ENCODE measurements around the gene NAPB.

The NAPB gene

DNA sequence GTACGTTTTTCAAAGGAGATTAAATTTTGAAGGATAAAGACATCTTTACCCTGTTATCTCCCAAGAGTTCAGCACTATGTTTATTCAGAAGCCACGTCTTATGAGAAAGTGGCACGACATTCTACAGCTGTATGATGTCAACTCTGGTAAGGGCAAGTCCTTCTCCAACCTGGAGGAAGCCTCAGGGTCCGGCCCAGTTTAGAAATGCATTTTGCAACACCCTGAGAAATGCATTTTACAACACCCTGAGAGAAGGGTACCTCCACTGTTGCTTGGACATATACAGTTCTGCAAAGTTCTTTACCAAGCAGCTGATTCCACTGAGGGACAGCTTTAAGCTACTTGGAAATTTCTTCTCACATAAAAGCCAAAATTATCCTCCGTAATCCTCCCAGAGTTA is 17.5 kb downstream of the NAPB start:
- no peak for DNase-seq

DNA sequence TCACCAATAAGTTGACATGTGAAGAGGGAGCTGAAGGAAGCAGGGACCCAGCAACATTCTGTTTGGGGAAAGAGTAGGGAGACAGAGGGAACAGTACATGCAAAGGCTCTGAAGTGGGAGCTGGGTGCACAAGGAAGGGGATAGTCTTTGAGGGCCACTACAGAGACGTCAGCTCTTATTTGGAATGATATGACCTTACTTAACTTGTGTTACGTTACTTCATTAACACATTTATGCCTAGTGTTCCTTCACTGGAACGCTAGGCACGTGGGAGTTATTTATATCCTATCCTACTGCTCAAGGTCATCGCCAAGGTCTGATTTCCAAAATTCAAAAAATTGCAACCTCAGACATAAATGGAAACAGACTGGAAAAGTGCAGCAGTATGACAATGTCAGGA is 20.2 kb downstream of the NAPB start:
- DNase-seq = no peak

DNA sequence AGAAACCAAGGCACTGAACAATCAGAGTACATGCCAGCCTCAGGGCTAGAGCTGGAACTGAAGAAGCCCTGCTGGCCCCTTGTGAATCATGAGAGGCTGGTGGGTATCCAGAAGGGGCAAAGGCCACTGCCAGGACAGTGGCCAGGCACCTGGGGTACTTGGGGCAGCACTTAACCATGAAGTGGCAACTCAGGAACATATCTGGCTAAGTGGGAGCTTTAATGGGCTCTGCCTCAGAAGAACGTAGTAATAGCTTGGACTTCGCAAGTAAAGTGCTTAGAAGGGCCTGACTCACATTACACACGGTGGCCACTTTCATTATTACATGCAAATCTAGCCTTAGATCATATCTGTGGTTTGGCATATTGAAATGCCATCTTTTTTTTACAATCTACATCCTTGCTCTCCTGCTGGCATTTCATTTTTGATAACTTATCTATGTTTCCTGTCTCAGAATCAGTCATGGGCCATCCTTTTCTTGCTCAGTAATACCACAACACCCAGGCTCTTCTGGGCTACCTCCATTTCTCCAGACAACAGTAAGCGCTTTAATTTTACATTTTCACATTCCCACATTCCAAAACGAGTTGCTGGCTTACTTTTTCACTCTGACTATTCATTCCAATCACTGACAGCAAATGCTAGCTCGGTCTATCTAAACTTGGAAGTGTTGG is 21.6 kb downstream of the NAPB start:
- no peak for DNase-seq

DNA sequence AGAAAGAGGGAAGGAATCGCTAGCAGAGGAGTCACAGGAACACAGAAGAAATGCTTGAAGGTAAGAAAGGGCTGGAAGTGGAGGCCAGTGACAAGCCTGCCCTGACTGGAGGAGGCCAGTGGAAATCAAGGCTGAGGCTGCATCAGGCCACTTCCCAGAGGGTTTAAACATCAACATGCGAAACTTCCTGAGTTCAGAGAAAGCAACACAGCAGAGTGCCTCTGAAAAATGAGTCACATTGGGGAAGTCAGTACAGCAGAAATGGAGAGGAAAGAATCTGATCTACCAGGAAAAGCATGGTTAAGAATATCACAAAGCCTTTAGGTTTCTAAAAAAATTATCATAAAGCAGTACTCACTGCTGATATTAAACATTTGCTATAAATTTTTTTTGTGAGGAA is 23.3 kb downstream of the NAPB start:
- DNase-seq = no peak

DNA sequence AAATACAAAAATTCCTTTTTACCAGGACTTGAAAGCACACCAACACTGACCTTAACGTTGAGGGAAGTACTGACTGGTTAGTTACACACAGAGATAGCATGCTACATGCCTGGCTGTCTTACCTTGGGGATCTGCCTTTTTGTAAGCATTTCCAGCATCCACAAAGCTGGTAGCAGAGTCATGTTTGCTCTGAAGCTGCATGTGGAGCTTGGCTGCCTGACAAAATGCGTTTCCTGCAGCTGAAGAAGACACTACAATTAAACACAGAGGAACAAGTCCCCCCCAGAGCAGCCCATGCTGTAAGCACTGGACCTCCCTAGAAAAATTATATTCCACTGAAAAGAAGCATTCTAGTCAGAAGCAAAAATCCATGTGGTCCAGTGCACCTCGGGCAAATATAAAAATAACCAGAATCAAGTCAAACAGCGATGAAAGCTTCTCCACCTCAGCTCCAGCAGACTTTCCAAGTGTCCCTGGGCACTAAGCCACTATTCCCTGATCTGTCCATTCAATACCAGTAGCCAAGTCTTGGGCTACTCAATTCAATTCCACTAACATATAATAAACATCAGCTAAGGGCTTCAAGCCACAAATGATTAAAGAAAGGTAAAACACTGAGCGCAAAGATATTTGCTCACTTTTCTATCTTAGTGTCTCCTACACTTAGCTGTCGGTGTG is 24.2 kb downstream of the NAPB start:
- peak in 1 of 2 experiments; percentile 45 for DNase-seq

- DNase-seq = no peak
These were observed 27.1 kb downstream of the NAPB start for GRCh38 chr20:23393996-23394775.

DNA sequence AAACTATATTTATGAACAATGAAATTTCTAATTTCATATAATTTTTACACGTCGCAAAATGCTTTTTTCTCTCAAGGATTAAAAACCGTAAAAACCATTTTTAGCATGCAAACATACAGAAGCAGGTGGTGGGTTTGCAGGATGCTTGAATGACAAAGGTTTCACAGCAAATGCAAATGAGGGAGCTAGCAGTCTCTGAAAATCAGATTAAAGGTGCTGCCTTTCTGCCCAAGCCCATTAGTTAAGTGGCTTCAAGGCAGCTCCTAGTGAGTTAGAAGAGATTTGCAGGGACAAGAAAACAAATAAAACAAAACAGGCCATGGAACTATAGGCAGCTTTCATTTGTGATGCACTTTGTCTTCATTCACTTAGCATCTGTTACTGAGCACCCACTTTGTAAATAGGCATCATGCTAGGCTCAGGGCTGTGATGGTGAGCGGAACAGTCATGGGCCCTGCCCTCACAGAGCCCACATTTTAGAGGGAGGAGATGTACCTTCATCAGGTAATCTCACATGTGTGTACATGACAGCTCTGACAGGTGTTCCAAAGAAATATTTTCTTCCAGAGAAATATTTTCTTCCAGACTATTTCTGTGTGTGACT is 29.5 kb downstream of the NAPB start:
- DNase-seq = no peak

GRCh38 chr20:23390091-23390774 is 31.1 kb downstream of the NAPB start:
- DNase-seq = no peak

GRCh38 chr20:23387118-23387443 is 34.2 kb downstream of the NAPB start:
- DNase-seq = no peak

GRCh38 chr20:23386304-23387117 is 34.8 kb downstream of the NAPB start:
- DNase-seq = no peak

- DNase-seq = no peak
These were observed 39.4 kb downstream of the NAPB start for GRCh38 chr20:23381876-23382275.

DNA sequence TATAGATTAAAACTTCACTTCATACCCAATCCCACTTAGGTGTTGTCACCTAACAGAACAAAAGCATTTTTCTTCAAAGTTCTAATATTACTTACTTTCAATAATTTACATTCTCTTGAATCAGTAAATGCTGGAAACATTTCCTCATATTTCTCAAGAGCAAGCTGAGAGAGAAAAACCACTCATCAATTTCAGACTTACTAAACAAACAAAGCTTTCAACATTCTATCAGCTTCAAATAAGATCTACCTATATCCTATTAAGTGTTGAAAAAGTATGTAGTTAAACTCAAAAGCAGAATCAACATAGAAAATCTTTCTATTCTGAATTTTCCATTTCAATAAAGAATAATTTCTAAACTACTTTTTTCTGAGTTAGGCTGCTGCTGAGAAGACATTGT is 41.5 kb downstream of the NAPB start:
- no peak for DNase-seq

DNA sequence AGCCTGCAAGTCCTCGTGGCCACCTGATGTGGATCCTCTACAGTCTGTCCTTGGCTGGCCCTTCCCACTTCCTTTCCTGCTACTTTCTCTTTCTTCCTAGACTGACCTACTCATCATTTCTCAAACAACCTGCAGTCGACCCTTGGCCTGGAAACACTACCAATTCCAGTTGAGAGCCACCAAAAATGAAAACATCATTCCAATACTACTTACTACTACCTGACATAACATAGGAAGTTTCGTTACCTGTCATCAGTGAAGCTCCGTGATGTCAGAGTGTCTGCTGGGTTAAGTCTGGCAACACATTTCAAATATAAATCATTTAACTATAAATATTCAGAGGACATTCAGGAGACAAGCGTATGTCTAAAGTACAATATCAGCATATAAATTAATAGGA is 45.5 kb downstream of the NAPB start:
- DNase-seq = no peak

- no peak for DNase-seq
These were observed 46.8 kb downstream of the NAPB start for GRCh38 chr20:23374441-23374840.

DNA sequence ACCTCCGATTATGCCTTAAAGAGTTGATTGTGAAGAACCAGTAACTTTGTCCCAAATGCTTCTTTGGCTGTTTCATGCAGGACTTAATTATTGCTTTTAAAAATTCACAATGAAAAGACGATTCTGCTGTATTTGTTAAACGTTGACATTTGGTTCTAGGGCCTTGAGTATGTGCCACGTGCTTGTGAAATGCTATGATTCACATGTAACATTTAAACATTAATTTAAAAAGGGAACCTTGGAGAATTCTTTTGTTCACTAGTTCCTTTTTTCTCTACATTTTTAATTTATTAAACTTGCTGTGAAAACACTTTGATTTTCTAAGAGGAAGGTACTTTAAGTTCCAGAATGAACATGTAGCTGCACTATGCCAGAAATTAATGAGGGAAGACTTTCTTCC is 49.8 kb downstream of the NAPB start:
- DNase-seq = no peak

- DNase-seq = no peak
These were observed 50.4 kb downstream of the NAPB start for GRCh38 chr20:23370873-23371272.

DNA sequence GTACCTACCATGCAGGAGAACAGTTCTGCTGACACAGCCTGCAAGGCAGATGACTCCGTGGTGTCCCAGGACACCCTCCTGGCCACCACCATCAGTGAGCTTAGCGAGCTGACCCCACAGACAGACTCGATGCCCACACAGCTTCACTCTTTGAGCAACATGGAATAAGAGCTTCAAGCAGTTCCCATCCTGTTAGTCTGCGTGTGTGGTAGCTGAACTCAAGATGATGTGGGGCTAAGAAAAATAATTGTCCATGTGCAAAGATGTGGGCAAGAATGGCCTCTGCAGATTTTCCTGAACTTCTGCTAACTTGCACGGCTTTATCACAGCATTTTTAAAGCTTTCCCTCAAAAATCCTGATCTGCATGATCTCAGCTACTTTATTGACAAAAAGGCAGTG is 51.0 kb downstream of the NAPB start:
- DNase-seq = no peak

DNA sequence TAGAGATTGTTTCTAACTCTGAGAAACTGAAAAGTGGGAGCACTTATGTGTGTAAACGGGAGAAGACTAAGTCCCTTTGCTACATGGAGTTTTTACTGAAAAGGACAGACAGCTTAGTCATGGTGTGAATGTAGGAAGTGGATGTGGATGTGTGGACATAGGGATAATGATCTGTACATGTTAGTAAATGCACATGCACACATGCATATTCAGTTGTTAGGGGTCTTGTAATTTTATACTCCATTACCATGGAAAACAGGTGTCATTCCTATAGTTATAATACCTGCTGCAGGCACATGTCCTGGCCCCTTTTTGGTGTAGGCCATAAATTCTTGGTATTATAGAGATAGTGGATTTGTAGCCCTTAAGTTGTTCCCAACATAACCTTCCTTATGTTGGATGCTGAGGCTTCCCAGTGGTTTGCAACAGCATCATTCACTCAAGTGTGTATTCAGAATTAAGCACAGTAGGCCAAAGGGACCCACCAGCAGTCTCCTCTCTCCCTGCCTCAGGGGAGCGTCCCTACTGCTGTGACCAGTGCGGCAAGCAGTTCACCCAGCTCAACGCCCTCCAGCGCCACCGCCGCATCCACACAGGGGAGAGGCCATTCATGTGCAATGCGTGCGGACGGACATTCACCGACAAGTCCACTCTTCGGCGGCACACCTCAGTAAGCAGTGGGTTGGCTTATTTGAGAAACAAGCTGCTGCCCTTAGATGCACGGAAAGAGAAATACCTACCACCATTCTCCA is 52.0 kb downstream of the NAPB start:
- no peak for DNase-seq

DNA sequence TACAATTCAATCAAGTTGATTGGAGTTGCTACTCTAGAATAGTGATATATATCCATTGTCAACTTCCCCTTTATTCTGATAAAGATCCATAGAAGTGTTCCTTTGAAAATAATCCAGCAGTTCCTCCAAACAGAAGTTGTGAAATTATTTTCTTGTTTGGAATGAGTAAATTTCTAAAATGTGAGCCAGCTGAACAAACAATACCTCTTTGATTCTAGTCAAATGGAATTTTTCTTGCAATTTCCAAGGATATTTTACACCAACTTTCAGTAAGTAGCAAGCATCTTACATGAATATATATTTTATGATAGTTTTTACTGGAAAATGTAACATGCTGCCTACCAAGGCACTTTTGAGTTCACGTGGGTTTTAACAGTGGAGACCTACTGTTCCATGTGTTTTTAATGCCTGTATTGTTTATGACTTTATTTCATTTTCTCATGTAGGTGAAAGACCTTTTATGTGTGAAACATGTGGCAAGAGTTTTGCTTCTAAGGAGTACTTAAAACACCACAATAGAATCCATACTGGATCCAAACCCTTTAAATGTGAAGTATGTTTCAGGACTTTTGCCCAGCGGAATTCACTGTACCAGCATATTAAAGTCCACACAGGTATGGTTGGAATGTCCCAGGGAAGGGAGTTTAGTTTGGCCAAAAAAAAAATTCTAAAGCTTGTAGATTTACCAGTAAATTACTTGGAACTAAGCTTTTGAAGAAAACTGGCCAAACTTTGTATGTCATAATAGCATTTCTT is 52.8 kb downstream of the NAPB start:
- no peak for DNase-seq

- no peak for DNase-seq
These were observed 53.5 kb downstream of the NAPB start for GRCh38 chr20:23367770-23368169.

DNA sequence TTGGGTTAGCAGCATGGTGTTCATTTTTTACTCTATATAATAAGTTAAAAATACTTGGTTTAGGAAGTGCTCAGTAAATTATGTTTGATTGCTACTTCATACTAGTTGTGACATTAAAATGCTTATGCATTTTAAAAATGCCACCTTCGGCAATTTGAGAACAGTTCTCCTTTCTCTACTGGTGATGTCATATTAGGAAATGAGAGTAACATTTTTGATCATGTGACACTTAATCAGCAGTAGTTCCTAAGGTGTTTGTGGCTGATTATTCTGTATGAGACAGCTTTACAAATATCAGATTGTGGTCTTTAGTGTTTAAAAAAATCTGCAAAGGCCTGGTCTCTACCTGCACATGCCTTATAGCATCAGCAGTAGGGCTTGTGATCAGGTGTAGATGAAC is 54.9 kb downstream of the NAPB start:
- DNase-seq = no peak

Data from NCI-H446 (cell line).